Stimulated activated naive CD8-positive, alpha-beta T cell treated with anti-CD3 and anti-CD28 coated beads, Interleukin-15, Interleukin-2, amounts not matched to agents 100 U/mL and 50 U/mL, for 24 hours (primary cell): ENCODE data around the gene GPR176.
"Not testable (repeated sequence)": the region's sequence is repeated elsewhere in the genome, so short reads cannot be mapped to it uniquely, and the experiment has no call there.

Experiments
- ATAC-seq: fragments of 150-1000 bp; cut with Tn5 transposase; one replicate; pipeline ENCODE4 v1.10.0; 2021
- DNase-seq: peaks from one replicate; pipeline ENCODE4 v3.0.0; 2021

The GPR176 gene

DNA sequence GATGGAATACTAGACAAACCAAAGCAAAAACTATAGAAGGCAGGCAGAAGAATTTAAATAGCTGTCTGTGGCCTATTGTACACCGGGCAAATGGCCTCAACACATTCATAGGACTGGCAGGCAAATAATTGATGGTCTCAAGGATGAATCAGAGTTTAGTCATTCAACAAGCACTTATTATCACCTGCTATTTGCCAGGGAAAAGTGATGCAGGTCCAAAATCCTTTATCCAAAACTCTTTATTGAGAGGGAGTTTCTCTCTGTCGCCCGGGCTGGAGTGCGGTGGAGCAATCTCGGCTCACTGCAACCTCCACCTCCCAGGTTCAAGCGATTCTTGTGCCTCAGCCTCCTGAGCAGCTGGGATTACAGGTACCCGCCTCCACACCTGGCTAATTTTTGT lies 16.1 kb upstream of the GPR176 start:
- DNase-seq = no peak
- no peak for ATAC-seq

DNA sequence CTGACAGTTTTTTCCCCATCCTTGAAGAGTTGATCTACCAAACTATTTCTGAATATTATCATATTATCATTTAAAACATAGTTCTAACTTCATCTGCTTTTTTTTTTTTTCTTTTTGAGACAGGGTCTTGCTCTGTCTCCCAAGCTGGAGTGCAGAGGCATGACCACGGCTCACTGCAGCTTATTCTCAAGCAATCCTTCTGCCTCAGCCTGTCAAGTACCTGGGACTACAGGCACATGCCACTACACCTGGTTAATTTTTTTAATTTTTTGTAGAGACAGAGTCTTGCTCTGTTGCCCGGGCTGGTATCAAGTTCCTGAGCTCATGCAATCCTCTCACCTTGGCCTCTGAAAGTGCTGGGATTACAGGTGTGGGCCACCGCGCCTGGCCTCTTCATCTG lies 15.2 kb upstream of the GPR176 start:
- ATAC-seq = no peak

DNA sequence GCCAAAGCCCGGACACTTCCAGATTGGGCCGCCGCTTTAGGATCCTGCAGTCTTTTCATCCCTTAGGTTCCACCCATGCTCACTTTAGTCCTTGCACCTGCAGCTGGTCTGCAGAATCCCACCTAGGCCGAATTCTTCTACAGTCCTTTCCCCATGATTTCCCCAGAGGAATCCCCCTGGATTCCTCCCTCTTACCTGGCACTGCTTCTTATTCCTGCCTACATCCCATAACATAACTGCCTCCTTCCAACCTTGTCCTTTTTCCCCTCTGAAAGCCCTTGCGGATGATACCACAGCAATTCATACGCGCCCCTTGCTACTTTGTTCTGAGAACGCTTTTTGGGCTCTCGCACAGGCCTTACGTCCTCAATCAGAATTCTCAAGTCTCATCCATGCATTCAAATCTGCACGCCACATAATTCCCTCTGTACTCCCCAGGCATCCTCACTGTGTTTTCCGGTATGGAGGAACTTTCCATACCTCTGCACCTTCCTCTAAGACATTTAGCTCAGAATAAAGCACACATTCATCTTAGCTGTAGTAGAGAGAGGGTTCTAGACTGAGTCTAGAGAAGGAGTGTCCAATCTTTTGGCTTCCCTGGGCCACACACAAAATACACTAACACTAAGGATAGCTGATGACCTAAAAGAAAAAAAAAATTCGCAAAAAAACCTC lies 14.5 kb upstream of the GPR176 start:
- DNase-seq = no peak
- no peak for ATAC-seq

More for the DNA sequence above, 15.2 kb upstream of the GPR176 start:
- no peak for DNase-seq

- ATAC-seq = no peak
- DNase-seq = no peak
Measured at GRCh38 chr15:39931615-39932014, 11.5 kb upstream of the GPR176 start.

DNA sequence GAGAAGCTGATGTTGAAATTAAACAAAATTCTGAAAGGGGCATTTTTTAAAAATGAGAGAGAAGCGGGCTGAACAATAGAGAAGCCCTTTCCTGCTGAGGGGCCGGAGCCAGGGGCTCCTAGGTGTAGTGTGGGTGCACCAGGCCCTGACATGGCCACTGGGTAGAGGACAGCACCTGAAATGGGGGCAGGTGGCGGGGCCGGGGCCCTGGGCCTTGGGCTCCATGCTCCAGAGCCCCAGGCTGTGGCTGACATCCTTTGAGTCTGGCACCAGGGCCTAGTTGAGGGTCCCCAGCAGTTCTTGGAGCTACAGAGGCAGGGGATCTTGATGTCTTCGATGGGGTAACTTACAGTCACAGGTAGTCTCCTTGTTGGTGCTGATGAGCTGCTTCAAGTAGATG lies 6.5 kb upstream of the GPR176 start:
- DNase-seq = no peak
- ATAC-seq = no peak

DNA sequence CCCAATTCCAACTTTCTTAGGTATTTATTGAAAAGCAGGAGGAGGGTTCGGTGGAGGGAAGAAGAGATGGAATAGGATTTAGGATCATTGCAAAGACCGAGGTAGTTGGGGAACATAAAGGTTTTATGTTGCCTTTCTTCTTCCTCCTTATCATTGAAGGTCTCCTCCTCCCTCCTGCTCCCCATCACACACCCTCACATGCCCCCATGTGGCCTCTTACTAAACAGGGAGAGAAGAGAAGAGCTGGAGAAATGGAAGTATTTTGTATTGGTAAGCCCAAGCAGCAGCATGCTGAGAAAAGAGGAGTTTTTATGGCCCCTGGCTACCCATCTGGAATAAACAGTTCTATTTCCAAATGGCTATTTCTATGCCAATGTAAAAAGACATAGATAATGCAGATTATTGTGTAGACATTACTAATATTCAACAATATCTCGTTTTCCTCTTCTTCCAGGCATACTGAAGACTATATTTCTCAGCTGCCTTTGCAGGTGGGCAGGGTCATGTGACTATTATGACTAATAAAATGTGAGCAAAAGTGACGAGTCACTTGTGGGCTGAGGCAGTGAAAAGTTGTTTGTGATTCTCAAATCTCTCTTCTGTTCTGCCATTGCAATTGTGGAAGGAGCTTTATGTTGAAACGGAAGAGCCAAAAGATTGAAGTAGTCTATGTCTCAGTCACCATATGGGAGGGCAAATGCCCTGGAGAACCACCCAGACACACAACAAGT lies 5.2 kb upstream of the GPR176 start:
- ATAC-seq (no peak), DNase-seq (no peak)

DNA sequence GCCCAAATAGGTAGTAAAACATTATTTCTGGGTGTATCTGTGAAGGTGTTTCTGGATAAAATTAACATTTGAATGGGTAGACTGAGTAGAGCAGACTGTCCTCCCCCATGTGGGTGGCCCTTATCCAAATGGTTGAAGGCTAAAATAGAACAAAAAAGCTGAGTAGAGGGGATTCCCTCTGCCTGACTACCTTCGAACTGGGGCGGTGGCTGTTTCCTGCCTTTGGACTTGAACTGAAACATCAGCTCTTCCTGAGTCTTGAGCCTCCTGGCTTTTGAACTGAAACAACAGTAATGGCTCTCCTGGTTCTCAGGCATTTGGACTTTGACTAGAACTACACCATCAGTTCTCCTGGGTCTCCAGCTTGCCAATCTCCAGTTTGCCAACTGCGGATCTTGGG lies 4.4 kb upstream of the GPR176 start:
- ATAC-seq (no peak), DNase-seq (no peak)

DNA sequence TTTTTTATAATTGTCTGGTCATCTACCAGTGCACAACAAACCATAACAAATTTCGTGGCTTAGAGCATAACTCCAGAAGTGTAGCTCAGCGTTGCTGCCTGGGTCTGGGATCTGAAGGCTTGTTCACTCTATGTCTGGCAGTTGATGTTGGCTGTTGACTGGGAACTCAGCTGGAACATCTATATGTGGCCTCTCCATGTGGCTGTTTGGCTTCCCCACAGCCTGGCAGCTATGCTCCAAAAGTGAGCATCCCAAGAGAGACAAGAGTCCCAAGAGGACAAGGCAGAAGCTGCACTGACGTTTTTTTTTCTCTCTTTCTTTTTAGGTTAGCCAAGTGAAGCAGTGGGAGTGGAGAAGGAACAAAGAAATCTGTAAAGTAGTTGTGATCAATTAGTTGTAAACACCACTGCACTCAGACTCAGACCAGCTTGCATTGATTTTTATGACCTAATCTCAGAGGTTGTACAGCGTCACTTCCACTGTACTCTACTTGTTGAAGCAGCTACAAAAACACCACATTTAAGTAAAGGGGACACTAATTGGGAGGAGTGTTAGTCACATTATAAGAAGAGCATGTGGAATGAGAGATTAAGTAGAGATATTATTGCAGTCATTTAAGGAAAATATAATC lies 2.5 kb upstream of the GPR176 start:
- DNase-seq (no peak), ATAC-seq (no peak)

DNA sequence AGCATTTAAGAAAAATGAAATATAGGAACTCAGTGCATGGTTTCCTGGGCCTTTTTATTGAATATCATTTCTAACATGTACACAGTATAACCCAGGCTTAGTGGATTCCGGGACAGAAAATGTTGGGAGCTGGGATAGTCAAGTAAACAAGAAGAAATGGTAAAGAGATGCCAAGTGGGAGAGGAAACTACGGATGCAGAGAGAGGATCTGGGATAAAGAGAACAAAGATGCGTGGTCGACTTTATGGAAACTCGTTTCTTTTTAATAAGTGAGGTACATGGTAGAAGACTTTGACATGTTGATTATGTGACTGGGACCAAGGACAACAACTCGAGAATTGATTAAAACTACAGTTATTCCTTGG lies 1.2 kb upstream of the GPR176 start:
- ATAC-seq (no peak), DNase-seq (no peak)

GRCh38 chr15:39920510-39921273 lies 626 bp upstream of the GPR176 start:
- ATAC-seq = peak; percentile 89
- DNase-seq = peak; percentile 88

- DNase-seq = no peak
- ATAC-seq = no peak
Measured at GRCh38 chr15:39919411-39919747, 687 bp downstream of the GPR176 start.

GRCh38 chr15:39918688-39919385 lies 1.2 kb downstream of the GPR176 start:
- DNase-seq (no peak), ATAC-seq (no peak)

GRCh38 chr15:39914977-39915376 lies 5.1 kb downstream of the GPR176 start:
- ATAC-seq (no peak), DNase-seq (no peak)

GRCh38 chr15:39909007-39909406 lies 11.1 kb downstream of the GPR176 start:
- no peak for DNase-seq
- ATAC-seq = no peak

GRCh38 chr15:39908186-39908585 lies 11.9 kb downstream of the GPR176 start:
- peak; percentile 46 for ATAC-seq
- DNase-seq = no peak

DNA sequence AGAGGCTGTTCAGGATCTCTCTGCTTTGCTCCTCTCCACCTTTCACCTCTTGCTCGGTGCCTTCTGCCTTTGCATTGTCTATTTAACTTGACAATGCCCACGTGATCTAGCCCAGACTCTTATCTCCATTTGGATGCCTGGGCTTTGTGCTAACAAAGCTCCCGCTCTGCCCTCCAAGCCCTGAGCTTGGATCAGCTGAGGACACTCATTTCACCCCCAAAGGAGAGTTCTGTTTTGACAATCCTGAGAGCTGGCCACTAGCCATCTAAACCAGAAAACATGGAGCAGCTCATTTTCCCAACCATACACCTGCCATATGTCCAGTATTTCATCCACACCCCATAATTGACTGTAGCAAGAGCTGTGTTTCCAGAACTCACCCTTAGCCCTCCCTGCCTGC lies 12.8 kb downstream of the GPR176 start:
- ATAC-seq = no peak
- no peak for DNase-seq

- no peak for DNase-seq
Measured at GRCh38 chr15:39904115-39904514, 16.0 kb downstream of the GPR176 start.

GRCh38 chr15:39898317-39898716 lies 21.7 kb downstream of the GPR176 start:
- no peak for DNase-seq

More at GRCh38 chr15:39904115-39904514, 16.0 kb downstream of the GPR176 start:
- ATAC-seq = no peak

GRCh38 chr15:39896846-39897245 lies 23.2 kb downstream of the GPR176 start:
- ATAC-seq (no peak), DNase-seq (no peak)

More at GRCh38 chr15:39898317-39898716, 21.7 kb downstream of the GPR176 start:
- no peak for ATAC-seq

DNA sequence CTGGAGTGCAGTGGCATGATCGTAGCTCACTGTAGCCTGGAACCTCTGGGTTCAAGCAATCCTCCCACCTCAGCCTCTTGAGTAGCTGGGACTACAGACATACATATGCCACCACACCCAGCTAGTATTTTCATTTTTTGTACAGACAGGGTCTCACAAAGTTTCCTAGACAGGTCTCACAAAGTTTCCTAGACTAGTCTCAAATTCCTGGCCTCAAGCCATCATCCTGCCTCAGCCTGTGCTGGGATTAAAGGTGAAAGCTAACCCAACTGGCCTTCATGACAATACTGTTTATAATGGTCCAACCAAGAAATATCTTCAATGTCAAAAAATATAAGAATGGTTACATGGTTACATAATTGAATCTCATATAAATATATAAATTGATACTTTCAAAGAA lies 24.0 kb downstream of the GPR176 start:
- no peak for ATAC-seq
- DNase-seq = no peak

GRCh38 chr15:39893051-39893450 lies 27.0 kb downstream of the GPR176 start:
- not testable (repeated sequence) for DNase-seq, ATAC-seq

- ATAC-seq = no peak
- DNase-seq = no peak
Measured at GRCh38 chr15:39892418-39892817, 27.6 kb downstream of the GPR176 start.
